ENCODE results near the gene THY1.

- TF ChIP-seq CTCF (IDR thresholded peaks at IDR 0.05): no peak
- no peak for TF ChIP-seq EZH2phosphoT487 (IDR thresholded peaks at IDR 0.05)
- TF ChIP-seq EZH2 (IDR thresholded peaks at IDR 0.05): no peak
These were observed 23.5 kb upstream of the THY1 start for GRCh38 chr11:119446434-119446833.

Data from neural progenitor cell (in vitro differentiated cells).